ENCODE measurements around the gene CETN2.

The CETN2 gene

GRCh38 chrX:152830312-152831305 lies at the start of gene CETN2, which contains the start of gene NSDHL:
Gene CETN2, minus strand, starts transcription at chrX:152830757. Its CDS starts 47 bp downstream, at chrX:152830710.
Gene NSDHL, plus strand, starts transcription at chrX:152831063. Its CDS starts 15,262 bp downstream, at chrX:152846325.
- TF ChIP-seq, protein P1, sequence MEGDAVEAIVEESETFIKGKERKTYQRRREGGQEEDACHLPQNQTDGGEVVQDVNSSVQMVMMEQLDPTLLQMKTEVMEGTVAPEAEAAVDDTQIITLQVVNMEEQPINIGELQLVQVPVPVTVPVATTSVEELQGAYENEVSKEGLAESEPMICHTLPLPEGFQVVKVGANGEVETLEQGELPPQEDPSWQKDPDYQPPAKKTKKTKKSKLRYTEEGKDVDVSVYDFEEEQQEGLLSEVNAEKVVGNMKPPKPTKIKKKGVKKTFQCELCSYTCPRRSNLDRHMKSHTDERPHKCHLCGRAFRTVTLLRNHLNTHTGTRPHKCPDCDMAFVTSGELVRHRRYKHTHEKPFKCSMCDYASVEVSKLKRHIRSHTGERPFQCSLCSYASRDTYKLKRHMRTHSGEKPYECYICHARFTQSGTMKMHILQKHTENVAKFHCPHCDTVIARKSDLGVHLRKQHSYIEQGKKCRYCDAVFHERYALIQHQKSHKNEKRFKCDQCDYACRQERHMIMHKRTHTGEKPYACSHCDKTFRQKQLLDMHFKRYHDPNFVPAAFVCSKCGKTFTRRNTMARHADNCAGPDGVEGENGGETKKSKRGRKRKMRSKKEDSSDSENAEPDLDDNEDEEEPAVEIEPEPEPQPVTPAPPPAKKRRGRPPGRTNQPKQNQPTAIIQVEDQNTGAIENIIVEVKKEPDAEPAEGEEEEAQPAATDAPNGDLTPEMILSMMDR (IDR thresholded peaks at IDR 0.05; ENCODE audit: low read length, missing control alignments): no peak
- H3K4me3 ChIP-seq (replicated peaks; ENCODE audit: low read depth, low read length): peak within 1 kb of the TSS; percentile 74
- peak; percentile 96 for DNase-seq (ENCODE audit: low read depth)

GRCh38 chrX:152878976-152879755 lies 48.6 kb upstream of the CETN2 start:
- no peak for DNase-seq (ENCODE audit: low read depth)
- no peak overlapping the region for H3K4me3 ChIP-seq (replicated peaks; ENCODE audit: low read depth, low read length)
- TF ChIP-seq, protein P1 (IDR thresholded peaks at IDR 0.05; ENCODE audit: low read length, missing control alignments): no peak

DNA sequence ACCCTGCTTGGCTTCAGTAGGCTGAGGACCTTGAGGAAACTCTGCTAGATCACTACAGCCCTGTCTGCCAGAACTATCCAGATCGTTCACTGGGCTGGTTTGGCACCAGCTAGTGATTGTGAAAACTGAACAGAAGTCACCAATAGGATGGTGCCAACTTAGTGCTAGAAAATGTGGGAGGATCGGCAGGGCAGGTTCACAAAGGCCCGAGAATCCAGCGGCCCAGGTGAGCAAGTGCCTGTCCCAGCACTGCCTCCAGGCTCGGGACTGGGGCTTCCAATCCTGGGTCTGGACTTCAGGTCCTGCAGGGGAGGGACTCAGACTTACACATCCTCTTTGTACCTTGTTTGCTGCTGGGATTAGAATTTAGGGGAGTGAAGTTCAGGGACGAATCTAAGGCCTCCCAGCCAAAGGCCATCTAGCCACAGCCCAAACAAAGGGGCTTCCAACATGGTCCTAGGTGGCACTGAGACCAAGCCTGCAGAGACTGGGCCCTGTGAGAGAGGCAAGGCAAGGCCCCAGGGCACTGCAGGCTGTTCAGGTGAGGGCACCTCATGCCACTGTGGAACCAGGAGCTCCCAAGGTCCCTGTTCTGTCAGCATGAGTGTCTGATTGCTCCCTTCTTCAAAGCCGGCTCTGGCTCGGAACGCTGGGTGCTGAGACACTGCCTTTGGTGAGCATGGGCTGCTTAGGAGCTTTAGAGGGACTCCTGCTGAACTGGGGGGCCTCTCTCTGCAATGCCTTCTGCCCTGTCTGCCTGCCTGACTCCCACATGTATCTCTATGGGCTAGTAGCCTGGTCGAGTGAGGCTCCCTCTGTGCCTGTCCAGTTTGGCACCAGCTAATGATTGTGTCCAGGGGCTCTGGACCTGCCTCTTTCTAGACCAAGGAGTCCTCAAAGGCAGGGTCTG lies 46.6 kb upstream of the CETN2 start:
- DNase-seq (ENCODE audit: low read depth): no peak
- TF ChIP-seq, protein P1 (IDR thresholded peaks at IDR 0.05; ENCODE audit: low read length, missing control alignments): no peak
- H3K4me3 ChIP-seq (replicated peaks; ENCODE audit: low read depth, low read length): no peak overlapping the region

DNA sequence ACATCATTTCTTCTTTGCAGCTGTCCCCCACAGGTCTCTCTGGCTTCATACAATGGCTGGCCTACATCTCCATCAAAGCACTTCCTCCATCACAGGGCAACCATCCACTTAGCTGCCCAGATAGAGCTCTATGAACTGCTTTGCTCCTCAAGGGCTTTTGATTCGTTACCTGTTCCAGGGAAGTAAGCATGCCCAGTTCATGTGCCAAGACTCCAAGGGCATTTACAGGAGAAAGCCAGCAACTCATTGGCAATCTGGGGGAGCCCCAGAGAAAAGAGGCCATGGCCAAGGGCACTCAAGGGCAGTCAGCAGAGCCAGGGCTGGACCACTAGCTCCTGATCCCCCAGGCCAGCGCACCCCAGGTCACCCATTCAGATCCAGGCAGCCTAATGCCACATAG lies 42.8 kb upstream of the CETN2 start:
- DNase-seq (ENCODE audit: low read depth): no peak
- no peak overlapping the region for H3K4me3 ChIP-seq (replicated peaks; ENCODE audit: low read depth, low read length)
- TF ChIP-seq, protein P1 (IDR thresholded peaks at IDR 0.05; ENCODE audit: low read length, missing control alignments): no peak

GRCh38 chrX:152872522-152872921 lies 42.0 kb upstream of the CETN2 start:
- TF ChIP-seq, protein P1 (IDR thresholded peaks at IDR 0.05; ENCODE audit: low read length, missing control alignments): no peak
- no peak for DNase-seq (ENCODE audit: low read depth)
- no peak overlapping the region for H3K4me3 ChIP-seq (replicated peaks; ENCODE audit: low read depth, low read length)

DNA sequence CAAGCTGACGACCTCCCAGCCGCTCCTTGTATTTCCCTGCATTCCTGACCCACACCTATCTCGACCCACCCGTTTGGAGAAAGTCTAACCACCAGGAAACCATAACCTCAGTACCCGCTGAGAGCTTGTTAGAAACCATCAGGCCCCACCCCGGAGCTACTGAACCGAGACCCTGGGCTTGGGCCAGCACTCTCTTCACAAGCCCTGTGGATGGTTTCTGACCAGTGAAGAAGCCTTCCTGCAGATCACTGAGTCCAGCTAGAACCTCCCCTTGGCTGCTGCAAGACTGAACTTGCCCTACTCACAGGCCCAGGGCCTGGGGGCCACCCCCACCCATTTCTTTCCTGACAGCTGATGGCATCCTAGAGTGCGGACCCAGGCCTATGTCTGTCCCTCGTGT lies 40.7 kb upstream of the CETN2 start:
- TF ChIP-seq, protein P1 (IDR thresholded peaks at IDR 0.05; ENCODE audit: low read length, missing control alignments): no peak
- no peak for DNase-seq (ENCODE audit: low read depth)
- H3K4me3 ChIP-seq (replicated peaks; ENCODE audit: low read depth, low read length): no peak overlapping the region
